HG02642 (cell line): ENCODE measurements around the gene CNBP.
"Not testable (repeated sequence)": the region's sequence is repeated elsewhere in the genome, so short reads cannot be mapped to it uniquely, and the experiment has no call there.

Experiments used
- ATAC-seq: cut with Tn5 transposase; IDR thresholded peaks from one replicate; pipeline ENCODE4 v1.9.1; 2021; ENCODE audit warnings: mild to moderate bottlenecking; ENCODE audit not compliant: unreplicated experiment, poor library complexity

CNBP gene

DNA sequence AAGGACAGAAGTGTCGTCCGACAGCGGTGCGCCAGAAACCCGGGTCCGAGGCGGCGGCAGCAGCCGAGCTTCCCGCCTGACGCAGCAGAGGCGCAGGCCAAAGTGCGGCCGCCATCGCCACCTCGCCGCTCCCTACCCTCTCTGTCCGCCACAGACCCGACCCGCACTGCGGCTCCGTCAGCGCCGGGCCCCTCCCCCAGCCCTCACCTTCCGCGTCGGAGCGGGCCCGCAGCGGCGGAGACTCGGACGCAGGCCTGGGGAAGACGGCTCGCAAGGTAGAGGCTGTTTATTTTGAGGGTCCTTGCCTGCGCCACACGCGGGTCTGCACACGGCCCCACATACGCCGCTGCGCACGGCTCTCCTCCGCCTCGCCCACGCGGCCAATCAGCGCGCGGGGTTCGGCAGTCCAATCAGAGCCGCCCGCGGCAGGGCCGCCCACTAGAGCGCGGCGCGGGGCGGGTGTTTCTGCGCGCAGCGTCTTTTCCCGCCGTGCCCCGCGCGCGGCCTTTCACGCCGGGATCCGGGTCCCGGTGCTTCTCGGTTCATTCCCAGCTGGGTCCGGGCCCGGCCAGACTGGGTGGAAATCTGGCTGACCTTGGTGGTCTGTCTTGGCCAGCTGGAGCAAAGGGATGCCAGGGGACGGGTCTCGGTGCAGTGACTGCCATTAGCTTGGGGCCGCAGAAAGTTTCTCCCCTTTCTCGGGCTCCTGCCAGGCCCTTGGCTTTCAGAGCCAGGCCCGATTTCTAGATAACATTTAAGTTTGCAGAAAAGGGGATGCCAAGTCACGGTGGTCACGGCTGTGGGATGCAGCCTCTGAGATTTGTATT is at the start of gene CNBP:
CNBP (minus strand) TSS at position 328 of the 827 bp plus-strand sequence. CDS start 12,139 bp downstream, outside the sequence.
- ATAC-seq = peak; percentile 98

DNA sequence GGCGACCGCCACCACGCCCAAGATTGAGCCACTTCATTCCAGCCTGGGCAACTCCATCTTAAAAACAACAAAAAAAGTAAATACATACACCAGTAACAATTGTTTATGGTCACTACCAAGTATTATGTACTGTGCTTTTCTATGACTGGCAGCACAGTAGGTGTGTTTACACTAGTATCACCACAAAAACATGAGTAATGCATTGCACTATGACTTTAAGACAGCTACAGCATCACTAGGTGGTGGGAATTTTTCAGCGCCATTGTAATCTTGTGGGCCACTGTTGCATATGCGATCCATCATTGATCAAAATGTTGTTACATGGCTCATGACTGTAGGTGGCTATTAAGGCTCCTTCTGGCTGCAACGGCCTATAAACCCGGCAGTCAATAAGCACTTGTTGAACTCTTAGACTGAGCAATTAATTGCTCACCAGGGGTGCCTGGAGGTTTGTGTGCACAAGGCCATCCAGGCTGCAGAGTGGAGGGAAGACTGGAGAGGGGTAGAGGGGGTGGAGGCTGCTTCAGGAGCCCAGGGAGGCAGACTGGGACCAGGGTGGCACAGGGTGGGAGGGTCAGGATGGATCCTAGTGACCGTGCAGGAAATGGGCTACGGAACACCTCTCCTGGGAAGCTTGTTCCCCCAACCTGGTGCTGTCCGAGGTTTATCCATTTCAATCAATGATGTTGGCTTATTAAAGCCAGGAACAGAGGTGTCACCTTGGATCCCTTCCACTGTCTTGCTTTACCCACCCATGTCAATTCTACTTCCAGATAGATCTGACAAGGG is 47.8 kb upstream of the CNBP start:
- no peak for ATAC-seq

DNA sequence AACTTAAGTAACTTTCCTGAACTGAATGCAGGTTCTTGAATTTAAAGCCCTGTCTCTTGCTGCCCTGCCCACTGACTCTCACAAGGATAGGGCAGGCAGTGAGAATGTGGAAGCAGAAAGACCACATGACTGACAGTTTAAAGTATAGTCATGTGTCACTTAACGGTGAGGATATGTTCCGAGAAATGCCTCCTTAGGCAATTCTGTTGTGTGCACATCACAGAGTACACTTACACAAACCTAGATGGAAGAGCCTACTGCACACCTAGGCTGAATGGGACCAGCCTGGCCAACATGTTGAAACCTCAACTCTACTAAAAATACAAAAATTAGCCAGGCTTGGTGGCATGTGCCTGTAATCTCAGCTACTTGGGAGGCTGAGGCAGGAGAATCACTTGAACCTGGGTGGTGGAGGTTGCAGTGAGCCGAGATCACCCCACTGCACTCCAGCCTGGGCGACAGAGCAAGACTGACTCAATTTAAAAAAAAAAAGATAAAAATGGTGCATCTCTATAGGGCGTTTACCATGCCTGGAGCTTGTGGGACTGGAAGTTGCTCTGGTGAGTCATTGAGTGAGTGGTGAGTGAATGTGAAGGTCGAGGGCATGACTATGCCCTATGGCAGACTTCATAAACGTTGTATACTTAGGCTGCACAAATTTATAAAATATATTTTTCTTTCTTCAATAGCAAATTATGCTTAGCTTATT is 46.8 kb upstream of the CNBP start:
- no peak for ATAC-seq

- no peak for ATAC-seq
Observed at GRCh38 chr3:129228891-129229585, 45.3 kb upstream of the CNBP start.

DNA sequence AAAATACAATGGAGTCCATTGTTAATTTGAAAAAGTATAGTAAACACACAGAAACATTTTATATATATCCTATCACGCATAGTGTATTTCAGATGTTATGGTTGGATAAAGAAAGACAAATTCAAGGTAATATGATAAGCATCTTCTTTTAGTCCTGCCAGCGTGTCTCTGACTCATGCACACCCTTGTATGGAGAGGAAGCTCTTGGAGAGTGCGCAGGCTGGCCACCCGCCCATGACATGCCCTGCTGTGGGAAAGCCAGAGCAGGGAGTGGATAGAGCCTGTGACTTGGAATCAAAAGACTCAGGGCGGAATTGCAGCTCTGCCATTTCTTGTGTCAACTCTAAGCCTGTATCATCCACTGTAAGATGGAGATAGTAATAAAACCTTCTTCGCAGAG is 42.7 kb upstream of the CNBP start:
- ATAC-seq = no peak

- no peak for ATAC-seq
Observed at GRCh38 chr3:129224984-129225393, 41.3 kb upstream of the CNBP start.

GRCh38 chr3:129224387-129224786 is 40.7 kb upstream of the CNBP start:
- ATAC-seq = not testable (repeated sequence)

- no peak for ATAC-seq
Observed at GRCh38 chr3:129218742-129219141, 35.0 kb upstream of the CNBP start.

- no peak for ATAC-seq
Observed at GRCh38 chr3:129213238-129213637, 29.5 kb upstream of the CNBP start.

DNA sequence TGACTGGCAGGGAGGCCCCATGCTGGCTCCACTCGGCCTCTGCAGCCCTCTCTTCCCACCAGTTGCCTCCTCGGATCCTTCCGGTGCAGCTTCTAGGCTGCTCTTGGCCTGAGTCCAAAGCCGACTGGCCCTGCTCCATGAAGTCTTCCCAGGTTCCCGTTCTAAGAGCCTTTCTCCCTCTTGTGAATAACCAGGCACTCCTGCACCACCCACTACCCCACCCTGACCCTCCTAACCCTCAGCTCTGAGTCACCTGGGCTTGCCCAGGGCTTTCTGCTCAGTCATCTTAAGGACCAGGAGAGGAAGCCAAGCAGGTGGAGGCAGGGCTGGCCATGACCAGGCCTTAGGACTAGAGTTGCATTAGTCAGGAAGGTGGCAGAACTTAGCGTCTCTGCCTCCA is 28.1 kb upstream of the CNBP start:
- ATAC-seq = no peak

DNA sequence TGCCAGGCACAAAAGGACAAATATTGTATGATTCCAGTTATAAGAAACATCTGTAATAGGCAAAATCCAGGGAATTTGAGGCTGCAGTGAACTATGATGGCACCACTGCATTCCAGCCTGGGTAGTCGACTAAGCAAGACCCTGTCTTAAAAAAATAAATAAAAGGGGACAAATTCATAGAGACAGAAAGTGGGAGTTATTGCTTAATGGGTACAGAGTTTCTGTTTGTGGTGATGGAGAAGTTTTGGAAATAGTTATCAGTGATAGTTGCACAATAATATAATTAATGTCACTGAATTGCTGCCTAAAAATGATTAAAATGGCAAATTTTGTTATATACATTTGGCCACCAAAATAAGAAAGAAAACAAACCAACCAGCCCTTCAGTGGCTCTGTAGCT is 27.6 kb upstream of the CNBP start:
- ATAC-seq = no peak

GRCh38 chr3:129207479-129207878 is 23.8 kb upstream of the CNBP start:
- no peak for ATAC-seq

GRCh38 chr3:129205109-129205832 is 21.6 kb upstream of the CNBP start:
- no peak for ATAC-seq

DNA sequence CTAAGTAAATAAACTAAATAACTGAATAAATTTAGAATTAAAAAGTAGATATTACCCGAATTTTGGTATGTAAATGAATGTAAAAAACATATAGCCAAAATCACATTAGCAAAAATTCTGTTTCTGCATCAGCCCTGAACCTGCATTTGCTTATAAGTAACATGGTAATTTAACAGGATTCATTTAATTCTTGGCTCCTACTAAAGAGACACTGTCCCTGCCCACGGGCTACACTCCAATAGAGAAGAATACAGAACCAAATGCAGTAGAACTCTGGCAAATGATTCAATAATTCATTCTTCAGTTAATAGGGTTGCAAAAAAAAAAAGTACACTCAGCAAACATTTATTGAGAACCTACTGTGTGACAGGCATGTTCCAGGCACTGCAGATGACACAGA is 20.8 kb upstream of the CNBP start:
- ATAC-seq = no peak

- ATAC-seq = no peak
Observed at GRCh38 chr3:129199366-129199765, 15.7 kb upstream of the CNBP start.

DNA sequence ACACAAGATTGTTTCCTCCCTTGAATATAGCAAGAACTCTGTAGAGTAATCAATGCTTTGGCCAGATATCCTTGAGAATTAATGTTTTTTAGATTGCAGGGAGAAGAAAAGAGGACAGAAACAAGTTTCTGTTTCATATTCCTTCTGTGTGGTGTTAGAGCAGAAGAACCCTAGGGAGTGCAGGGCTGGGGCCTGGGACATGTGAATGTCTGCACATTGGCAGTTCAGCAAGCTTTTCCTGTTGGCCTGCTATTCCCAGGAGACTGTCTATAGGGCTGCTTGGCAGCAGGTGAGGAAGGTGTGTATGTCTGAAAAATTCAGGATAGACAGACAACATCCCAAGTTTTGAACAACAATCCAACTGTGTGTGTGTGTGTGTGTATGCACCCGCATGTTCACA is 13.6 kb upstream of the CNBP start:
- ATAC-seq = no peak

- no peak for ATAC-seq
Observed at GRCh38 chr3:129196601-129197000, 12.9 kb upstream of the CNBP start.

GRCh38 chr3:129195731-129196256 is 12.1 kb upstream of the CNBP start:
- ATAC-seq = no peak

DNA sequence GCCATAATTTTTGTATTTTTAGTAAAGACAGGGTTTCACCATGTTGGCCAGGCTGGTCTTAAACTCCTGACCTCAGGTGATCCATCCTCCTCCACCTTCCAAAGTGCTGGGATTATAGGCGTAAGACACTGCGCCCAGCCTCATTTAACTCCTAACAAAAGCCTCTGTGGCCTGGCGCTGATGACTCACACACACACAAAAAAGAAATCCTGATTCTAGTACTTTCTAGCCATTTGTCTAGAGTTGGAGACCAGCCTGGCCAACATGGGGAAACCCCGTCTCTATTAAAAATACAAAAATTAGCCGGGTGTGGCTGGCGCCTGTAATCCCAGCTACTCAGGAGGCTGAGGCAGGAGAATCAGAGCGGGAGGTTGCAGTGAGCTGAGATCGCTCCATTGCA is 6.1 kb upstream of the CNBP start:
- ATAC-seq = not testable (repeated sequence)
